DMS79 treated with DMSO at 0.1 percent for 48 hours (cell line): Measurements from ENCODE around the gene RBM47.
"Not testable (repeated sequence)": the region's sequence is repeated elsewhere in the genome, so short reads cannot be mapped to it uniquely, and the experiment has no call there.

ENCODE experiments used
- DNase-seq: peaks from one replicate; lab custom pipeline; 2025; lab: John Stamatoyannopoulos, UW

The RBM47 gene

DNA sequence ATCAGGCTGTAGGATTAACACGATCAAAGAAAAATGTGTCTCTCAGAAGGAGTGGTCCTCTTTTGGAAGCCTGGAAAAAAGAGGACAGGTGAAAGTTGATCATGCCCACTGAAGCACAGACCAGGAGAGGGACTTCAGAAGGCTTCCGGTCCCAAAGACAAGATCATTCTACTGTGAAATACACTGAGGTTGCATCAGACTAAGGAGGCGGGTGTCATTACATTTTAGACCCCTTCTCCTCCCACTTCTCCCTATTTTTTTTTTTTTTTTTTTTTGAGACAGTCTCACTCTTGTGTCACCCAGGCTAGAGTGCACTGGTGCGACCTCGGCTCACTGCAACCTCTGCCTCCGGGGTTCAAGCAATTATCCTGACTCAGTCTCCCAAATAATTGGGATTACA is 67.5 kb downstream of the RBM47 start:
- no peak for DNase-seq

DNA sequence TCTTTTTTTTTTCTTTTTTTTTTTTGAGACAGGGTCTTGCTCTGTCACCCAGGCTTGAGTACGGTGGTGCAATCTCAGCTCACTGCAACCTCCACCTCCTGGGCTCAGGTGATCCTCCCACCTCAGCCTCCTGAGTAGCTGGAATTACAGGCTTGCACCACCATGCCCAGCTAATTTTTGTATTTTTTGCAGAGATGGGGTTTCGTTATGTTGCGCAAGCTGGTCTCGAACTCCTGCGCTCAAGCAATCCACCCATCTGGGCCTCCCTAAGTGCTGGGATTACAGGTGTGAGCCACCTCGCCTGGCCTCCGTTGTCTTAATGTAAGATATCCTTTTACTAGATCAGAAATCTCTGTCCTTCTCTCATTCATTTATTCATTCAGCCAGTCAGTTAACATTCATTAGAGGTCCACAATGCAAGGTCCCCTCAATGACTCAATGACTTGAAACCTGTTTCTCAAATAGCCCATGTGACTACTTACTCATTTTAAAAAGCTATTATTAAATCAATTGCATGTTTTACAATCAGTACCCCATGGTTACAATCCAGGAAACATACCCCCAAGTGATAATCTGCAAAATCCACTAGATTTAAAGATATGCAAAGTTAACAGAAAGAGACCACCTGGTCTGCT is 68.0 kb downstream of the RBM47 start:
- not testable (repeated sequence) for DNase-seq

DNA sequence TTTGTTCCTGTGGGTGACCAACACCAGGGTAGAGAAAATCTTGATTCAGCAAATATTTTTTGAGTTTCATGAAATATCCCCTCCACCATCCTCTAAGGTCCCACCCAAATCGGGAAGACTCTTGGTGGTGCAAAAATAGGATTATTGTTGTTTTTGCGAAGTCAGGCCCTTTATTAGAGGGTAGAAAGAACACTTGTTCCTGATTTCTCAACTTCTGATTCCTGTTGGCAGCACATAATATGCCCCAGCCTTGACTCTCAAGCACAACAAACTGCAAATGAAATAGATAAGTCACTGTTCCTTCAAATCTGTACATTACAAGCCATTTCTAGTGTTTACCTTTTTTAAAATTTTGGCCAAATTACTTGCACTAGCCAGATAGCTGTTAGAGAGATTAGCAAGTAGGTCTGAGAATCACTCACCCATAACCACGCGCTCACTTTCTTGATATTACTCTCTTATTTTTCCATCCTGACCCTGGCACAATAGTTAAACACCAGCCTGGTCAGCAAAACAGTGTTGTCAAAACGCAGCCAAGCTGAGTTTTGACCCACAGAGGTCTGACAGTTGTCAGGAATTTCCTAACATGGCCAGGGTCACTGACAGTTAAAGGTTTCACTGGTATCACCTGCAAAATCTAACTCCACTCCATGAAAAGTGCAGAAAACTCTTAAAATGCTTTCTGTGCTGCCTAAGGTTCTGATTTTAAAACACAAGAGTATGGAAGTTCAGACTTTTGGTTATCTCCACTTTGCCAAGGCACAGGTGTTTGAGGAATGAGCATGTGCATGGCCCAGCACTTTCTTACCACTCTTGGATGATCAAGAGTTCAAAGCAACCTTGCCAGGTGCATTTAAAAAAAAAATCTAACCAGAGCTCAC is 69.8 kb downstream of the RBM47 start:
- no peak for DNase-seq

DNA sequence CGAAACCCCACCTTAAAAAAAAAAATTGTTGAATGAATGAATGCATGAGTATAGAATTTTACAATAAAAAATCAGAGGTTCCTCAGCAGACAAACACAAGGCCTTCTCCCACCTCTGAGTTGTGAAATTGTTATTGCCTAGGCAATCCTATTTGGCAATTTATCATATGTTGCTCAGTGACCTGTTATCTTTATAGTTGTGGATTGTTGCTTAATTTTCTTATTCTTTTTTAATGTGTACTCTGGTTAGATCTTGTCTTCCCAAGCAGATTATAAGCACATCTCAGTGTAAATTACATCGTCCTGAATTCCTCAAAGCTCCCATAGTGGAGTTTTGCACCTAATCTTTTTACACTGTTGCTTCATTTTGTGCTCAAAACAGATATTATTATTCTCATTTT is 71.9 kb downstream of the RBM47 start:
- DNase-seq = no peak

DNA sequence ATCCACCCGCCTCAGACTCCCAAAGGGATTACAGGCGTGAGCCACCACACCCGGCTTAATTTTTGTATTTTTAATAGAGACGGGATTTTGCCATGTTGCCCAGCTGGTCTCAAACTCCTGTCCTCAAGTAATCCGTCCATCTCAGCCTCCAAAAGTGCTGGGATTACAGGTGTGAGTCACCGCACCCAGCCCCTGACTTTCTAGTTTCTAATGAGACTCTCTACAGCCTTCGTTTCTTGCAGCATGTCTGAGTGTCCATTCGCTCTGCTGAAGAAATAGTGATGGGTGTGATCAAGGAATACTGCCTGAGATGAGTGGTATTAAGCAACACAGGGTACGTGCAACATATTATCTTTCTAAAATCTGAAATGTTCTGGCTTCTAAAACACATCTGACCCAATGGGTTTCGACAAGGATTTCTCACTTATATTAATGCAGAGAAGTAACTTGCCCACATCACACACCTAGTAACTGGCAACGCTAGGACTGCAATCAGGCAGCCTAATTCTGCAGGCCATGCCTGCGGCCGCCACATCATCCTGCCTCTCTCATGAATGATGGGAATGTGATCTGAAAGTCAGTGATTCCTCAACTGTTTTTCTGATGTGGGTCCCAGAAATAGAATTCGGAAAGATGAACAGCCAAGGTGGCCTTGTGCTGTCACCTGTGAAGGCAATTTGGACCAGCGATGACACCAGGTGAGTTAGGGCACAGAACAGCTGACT is 74.3 kb downstream of the RBM47 start:
- DNase-seq = no peak

DNA sequence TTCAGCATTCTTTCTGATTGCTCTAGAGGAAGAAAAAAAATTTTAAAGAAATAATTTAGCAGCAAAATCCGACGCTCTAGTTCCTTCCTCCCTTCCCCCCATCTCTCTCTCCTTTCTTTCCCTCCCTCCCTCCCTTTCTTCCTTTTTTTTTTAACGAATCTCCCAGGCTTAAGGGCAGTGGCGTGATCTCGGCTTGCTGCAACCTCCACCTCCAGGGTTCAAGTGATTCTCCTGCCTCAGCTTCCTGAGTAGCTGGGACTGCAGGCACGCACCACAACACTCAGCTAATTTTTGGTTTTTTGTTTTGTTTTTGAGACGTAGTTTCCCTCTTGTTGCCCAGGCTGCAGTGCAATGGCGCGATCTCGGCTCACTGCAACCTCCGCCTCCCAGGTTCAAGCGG is 75.0 kb downstream of the RBM47 start:
- DNase-seq = not testable (repeated sequence)

DNA sequence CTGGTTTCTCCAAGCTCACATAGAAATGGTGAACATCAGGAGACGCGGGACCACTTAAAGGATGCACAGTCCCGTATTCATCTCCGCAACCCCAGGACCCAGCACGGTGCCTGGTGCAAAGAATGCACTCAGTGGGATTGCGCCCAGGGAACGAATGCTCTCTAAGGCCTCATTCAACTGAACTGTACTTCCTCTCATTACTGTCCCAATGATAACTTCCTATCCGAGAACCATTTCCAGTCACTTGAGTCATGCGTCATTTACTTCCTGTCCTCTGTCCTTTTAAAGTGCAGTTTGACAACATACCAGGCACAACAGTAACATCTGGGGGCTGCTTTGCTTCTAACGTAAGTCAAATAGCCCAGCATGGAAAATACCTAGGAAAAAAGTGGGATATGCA is 75.7 kb downstream of the RBM47 start:
- DNase-seq = no peak

DNA sequence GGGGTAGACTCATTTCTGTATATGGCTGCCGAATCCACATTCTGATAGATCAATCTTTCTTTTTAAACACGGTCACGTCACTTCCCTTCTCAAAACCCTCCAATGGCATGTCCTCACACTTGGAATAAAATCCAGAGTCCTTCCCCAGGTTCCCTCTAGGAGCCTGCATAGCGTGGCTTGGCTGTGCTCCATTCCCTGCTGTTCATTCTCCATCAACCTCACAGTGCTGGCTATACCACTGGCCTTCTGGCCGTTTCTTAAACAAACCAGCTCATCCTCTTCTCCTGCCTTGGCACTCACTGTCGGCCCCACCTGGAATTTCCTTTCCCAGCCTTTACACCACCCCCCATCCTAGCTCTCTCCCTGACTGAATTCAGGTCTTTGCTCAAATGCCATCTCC is 77.1 kb downstream of the RBM47 start:
- no peak for DNase-seq

DNA sequence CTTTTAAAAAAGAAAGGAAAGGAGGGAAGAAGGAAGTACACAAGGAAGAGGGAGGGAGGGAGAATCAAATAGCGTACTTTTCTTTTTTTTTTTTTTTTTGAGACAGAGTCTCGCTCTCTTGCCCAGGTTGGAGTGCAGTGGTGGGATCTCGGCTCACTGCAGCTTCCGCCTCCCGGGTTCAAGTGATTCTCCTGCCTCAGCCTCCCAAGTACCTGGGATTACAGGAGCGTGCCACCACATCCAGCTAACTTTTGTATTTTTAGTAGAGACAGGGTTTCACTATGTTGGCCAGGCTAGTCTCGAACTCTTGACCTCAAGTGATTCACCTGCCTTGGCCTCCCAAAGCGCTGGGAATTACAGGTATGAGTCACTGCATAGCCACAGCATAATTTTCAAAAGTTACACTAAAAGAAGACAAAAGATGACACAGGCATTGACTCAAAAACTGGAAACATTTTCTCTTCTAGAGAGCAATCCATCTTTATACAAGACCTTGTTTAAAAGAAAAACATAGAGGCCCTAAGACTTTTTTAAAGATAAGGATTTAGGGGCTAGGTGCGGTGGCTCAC is 78.0 kb downstream of the RBM47 start:
- DNase-seq = not testable (repeated sequence)

DNA sequence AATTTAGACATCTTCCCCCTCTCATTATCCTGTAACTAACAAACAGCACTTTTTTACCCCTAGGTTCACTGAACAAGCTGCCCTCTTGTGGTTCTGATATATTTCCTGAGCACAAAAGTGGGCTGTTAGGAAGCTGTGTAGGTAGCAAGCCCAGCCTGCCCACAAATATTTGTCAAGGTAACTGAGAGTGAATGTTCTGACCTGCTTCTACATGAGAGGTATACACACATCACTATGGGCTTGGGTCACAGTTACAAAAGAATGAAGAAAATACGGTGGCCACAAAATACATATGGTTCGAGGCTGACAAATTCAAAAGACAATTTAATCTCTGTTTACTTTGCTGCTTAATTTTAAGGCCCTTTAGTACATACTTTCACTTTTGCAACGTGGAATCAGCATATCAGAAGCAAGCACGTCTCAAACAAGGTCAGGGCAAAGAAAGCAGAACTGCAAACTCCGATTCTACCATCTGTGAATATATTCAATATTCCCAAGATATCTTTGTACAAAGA is 78.7 kb downstream of the RBM47 start:
- DNase-seq = peak; percentile 38

DNA sequence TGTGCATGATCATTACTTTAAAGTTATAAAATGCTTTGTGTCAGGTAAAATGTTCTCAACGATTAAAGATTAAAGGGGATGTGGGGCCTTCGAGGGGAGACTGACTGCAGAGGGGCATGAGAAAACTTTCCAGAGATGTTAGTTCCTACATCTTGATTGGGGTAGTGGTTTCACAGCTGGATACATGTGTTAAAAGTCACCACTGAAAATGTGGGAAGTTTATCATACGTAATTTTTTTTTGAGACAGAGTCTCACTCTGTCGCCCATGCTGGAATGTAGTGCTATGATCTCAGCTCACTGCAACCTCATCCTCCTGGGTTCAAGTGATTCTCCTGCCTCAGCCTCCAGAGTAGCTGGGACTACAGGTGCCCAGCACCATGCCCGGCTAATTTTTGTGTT is 79.5 kb downstream of the RBM47 start:
- no peak for DNase-seq

DNA sequence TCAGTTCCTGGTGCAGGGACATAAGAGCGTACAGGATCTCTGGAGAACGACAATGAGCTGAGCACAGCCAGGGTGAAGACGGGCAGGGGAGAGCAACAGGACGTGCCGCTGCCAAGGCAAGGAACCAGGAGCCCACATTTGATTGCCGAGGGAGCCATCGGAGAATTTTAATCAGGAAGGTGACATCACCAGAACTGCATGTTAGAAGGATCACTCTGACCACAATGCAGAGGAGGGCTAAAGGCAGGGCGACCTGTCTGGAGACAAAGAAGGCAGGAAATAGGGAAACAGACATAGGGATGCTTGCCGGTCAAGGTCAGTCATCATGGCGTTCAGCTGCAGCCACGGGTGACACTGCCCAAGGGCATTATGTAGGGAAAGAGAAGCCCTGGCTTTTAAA is 81.4 kb downstream of the RBM47 start:
- no peak for DNase-seq

DNA sequence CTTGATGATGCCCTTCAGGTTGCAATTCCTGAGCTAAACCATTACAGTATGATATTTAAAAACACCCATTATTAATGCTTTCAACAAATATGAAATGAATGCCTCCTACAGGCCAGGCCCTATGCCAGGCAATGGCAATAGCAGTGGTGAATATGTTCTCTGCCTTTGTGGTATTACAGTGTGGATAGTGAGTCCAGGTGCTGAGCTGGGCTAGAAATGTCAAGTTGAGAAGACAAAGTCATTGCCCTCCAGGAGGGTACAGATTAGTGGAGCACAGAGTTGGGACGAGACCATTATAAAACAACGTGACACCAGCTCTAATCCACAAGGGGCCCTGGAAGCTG is 81.9 kb downstream of the RBM47 start:
- DNase-seq = no peak

DNA sequence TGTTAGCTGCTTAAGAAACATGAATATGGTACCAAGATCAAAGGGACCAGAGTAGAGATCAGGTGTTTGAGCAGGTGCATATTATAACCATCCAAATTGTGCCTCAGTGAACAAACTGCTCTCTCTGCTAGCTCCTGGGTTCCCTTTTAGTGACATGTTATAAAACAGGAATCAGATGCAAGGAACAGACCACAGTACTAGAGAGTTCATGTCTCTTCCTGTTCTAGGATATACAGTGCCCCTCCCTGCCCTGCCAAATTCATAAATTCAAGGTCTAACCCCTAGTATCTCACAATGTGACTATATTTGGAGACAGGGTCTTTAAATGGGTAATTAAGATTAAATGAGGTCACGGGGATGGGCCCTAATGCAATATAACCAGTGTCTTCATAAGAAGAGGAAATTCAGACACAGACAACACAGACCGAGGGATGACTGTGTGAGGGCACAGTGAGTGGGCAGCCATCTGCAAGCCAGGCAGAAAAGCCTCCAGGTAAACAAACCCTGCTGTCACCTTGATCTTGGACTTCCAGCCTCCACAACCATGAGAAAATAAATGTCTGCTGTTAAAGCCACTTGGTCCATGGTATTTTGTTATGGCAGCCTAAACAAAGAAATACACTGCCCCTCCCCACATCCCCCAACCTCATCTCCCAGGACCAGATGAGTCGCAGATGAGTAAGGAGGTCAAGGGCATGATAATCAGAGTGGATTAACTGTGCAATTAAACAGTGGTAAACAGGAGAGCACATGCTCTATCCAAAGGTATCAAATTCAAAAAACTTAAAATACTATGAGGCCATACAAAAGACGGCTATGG is 82.5 kb downstream of the RBM47 start:
- no peak for DNase-seq

DNA sequence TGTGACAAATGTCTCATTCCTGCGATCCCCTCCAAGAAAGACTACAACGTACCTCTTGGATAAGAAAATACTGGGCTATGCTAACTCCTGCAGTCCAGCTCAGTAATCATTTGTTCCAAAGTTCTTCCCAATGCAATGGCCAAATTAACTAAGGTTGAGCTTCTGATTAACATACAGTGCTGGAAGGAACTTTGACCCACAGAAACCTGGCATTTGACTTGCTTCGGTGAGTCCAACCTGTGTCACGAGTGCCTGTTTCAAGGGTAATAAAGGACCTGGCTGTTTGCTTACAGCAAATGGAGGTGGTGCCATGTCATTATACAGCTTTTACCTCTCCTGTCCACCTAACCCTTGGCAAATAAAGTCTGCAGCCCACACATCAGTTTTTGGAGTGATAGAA is 83.2 kb downstream of the RBM47 start:
- no peak for DNase-seq

DNA sequence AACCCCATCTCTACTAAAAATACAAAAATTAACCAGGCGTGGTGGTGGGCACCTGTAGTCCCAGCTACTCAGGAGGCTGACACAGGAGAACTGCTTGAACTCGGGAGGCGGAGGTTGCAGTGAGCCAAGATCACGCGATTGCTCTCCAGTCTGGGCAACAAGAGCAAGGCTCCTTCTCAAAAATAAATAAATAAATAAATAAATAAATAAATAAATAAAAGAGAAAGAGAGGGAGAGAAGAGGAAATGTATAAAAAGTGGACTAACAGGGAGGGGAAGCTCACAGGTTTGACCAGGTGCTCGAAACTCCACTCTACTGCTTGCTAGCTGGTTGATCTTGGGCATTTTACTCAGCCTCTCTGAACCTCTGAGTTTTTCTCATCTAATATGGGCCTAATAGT is 84.2 kb downstream of the RBM47 start:
- not testable (repeated sequence) for DNase-seq

DNA sequence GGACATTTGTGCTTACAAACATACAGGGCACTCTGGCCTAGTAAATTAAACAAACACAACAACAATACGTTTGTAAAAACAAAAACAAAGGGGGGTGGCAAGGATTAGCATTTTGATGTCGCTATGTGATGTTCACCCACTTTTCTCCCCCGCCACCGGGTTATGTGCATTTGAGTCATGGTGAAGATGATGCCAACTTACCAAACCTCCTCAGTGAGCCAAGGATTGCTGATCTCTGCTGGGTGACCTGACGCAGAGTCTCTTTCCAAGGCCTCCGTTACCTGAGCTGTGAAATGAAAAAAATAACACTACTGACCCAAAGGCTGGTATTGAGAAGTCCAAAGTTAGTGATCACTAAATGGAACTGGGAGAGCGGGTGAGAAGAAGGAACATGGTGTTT is 85.4 kb downstream of the RBM47 start:
- no peak for DNase-seq

DNA sequence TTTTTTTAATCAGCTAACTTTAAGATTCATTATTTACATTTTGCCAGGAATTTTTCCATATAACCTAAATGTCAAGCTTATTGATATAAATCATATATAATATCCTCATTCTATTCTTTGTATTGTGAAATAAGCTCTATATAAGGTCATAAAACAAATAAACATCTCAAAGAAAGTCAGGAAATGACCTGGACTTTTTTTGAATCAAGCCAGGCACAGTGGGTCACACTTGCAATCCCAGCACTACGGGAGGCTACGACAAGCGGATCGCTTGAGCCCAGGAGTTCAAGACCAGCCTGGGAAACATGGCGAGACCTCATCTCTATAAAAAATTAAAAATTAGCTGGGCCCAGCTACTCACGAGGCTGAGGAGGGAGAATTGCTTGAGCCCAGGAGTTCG is 88.9 kb downstream of the RBM47 start:
- DNase-seq = no peak

DNA sequence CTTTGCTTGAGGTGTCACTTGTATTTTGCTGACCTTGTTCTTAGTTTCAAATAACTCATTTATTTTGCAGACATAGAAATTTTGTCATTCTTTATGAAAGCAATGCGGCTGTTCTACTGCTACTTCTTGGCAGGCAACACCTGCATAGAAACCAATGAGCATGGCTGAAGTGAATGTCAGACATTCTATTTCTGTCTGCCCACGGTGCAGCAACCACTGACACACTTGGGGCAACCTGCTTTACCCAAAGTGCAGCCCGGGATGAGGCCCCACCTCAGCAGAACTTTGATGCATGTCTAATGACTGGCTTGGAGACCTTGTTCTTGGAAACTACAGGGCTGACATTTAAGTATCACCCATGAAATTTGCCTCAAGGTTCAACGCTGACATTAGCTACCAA is 93.6 kb downstream of the RBM47 start:
- DNase-seq = no peak

DNA sequence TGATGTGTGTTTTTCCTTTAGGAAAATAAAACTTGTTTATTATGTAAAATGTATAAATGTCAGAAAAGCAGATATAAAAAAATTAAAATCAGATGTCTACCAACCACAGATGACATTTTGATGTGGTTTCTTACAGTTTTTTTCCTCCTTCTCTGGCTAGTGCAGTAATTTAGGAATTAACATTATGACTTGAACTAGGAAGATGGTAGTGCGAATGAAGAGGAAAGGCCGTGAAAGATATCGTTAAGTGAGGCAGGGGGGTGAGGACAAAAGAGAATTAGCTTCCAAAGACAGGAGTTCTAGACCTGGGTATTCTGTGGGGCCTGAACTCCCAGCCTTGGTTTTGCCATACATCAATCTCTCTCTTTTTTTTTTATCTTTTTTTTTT is 98.0 kb downstream of the RBM47 start:
- no peak for DNase-seq

DNA sequence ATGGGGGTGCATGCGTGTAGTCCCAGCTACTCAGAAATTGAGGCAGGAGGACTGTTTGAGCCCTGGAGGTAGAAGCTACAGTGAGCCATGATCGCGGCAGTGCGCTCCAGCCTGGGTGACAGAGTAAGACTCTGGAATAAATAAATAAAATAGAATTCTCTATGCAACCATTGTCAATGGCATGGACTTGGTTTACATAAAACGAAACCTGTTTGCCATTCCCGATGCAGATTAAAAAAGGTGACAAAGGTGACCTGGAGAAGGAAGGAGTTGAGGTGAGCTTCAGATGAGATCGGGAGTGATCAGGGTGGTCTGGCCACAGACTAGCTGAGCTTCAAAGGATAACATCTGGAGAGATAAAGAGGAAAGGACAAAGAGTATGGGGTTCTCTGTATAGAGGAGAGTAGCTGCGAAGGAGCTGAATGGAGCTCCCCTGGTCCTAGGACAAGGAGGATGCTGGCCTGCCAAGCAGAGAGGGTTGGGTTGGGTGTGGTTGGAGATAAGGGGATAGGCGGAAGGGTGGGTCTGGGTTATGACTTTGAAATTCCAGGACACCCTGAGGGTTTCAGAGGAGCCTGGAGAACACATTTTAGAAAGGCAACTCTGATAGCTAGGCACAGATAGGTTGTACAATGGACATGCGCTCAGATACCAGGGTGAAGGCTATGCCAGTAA is 98.6 kb downstream of the RBM47 start:
- DNase-seq = no peak
